HG03565 (cell line): Measurements from ENCODE around the gene LRIT2.

Experiments
- ATAC-seq: cut with Tn5 transposase; IDR thresholded peaks from one replicate; pipeline ENCODE4 v1.9.1; 2021; ENCODE audit warnings: mild to moderate bottlenecking, moderate library complexity; ENCODE audit not compliant: unreplicated experiment

Gene LRIT2

DNA sequence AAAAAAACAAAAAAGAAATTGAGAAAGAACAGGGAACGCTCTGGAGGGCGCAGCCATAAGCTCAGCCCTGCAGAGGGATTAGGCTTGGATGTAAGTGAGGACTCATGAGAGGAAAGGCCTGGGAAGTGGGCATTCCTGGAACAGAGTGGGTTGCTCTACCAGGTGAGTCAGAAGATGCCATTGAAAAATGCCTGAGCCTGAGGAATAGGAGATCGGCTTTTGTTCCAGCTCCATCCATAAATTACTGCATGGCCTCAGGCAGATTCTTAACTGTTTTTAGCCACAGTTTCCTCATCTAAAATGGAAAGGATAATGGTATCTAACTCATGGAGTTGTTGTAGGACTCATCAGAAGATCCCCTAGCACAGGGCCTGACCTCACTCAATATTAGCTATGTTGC, 18.4 kb upstream of the LRIT2 start:
- ATAC-seq, result no peak

GRCh38 chr10:84241185-84241790, 15.9 kb upstream of the LRIT2 start, which contains the start of gene LRIT1:
Gene LRIT1 (minus strand): TSS chr10:84241546. CDS start chr10:84241439, 107 bp downstream.
- ATAC-seq, result no peak

DNA sequence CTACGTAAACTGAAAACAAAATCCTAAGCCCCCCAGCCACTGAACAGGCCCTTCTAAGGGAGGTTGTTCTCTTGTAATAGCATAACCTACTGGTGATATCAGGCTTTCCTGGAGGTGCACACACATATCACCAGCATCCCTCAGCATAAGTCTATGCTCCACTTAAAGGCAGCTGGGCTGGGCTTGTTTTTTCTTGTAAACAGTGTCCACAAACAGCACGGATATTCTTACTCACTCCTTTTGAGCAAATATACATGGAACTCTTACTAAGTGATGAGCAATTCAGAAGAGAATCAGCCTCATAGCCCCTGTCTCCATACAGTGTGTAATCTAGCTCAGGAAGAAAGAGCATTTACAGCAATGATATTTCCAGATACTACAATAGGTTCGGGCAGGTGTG, 13.6 kb upstream of the LRIT2 start:
- no peak for ATAC-seq

DNA sequence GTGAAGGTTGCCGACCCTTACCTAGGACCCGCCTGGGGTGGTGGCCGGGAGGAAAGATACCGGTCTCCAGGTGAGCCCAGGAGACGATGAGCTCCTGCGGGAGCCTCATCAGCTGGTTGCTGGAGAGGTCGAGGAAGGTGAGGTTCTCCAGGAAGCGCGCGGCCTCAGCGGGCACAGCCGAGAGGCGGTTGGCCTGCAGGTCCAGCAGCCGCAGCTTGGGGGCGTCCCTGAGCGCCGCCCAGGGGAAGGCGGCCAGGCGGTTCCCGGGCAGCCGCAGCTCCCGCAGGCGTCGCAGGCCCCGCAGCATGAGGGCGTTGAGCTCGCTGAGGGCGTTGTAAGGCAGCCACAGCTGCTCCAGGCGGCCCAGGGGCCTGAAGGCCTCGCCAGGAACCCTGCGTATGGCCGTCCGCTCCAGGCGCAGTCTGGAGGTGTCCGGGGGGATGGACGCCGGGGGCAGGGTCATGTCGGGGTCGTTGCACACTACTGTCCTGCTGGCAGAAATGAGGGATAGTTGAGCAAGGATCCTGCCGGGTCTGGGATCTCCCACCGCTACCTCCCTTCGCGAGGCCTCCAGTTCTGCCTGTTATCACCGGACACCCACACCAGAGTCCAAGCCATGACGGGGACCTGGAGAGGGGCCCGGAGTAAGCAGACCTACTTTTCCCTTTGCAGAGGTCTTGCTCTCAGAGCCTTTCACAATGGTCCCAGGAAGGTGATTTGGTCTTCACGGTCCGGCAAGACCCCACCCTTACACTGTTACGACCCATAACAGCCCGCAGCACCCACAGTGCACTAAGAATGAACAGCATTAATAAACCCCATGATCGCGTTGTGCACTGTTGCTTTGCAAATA, 12.1 kb upstream of the LRIT2 start:
- no peak for ATAC-seq

- no peak for ATAC-seq
Measured at GRCh38 chr10:84236807-84237198, 11.5 kb upstream of the LRIT2 start.

DNA sequence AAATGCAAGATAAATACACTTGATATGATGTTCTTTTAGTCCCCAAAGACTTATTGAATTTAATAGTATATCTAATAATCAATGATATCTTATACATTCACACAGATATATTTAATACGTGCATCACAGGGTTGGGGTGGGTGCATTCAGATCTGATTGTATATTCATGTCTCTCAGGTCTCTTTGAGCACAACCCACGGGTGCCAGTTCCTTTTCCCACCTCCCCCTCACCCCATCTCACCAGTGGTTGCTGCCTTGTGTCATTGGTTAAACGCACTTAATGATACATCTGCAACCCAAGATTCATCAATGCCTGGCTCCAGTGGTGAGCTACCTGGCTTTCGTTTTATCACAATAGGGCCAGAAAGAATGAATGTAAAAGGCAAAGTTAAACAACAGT, 9.8 kb upstream of the LRIT2 start:
- ATAC-seq, result no peak

DNA sequence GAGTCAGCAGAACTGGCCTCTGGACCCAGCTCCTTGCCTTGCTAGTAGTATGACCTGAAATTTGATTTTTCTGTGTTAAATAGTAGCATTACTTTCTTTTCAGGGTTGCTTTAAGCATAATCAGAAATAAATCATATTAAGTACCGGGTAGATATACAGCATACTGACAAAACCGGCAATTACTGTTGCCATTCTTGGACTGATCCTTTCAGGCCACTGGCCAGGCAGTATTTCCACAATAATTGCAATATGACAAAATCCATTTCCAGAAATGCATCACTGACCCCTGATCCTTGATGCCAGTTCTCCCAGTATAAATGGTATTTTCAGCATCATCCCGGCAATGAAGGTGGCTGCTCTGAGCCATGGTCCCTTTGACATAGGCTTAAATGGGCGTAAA, 9.1 kb upstream of the LRIT2 start:
- no peak for ATAC-seq

DNA sequence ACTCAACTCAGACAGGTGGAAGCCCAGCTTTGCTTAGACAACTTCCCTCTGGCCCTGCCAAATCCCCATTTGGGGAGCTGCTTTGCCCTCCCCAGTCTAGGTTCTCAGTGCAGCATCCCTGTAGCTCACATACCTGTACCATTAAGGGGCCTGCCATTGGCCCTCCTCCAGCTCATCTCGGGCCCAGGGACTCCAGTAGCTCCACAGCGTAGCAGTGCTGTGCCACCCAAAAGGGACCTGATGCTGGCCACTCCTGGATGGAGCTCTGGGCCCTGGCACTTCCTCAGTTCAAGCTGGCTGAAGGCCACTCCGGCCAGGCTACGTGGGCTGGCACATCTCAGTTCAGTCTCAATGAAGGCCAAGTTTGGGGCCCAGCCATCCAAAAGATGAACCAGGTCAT, 8.6 kb upstream of the LRIT2 start:
- no peak for ATAC-seq

DNA sequence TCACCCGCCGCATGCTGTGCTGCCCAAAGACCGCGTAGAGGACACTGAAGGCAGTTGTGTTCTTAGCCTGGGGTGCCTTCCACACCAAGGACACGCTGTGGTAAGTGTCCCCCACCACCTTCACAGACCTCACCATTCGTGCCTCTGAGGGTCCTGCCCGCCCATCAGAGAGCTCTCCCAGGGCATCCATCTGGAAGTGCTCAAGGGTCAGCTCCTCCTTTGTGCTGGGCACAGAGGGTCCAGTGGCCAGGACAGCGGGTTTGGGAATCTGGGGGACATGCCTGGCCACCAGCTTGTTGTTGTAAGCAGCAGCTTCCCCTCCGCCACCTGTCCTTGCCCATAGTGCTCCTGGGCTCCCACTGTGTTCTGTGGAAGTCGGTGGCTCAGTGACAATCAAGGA, 7.0 kb upstream of the LRIT2 start:
- no peak for ATAC-seq

- ATAC-seq, result no peak
Measured at GRCh38 chr10:84230359-84230758, 5.0 kb upstream of the LRIT2 start.

GRCh38 chr10:84227810-84228209, 2.5 kb upstream of the LRIT2 start:
- no peak for ATAC-seq

- ATAC-seq, result no peak
Measured at GRCh38 chr10:84226616-84227015, 1.3 kb upstream of the LRIT2 start.

DNA sequence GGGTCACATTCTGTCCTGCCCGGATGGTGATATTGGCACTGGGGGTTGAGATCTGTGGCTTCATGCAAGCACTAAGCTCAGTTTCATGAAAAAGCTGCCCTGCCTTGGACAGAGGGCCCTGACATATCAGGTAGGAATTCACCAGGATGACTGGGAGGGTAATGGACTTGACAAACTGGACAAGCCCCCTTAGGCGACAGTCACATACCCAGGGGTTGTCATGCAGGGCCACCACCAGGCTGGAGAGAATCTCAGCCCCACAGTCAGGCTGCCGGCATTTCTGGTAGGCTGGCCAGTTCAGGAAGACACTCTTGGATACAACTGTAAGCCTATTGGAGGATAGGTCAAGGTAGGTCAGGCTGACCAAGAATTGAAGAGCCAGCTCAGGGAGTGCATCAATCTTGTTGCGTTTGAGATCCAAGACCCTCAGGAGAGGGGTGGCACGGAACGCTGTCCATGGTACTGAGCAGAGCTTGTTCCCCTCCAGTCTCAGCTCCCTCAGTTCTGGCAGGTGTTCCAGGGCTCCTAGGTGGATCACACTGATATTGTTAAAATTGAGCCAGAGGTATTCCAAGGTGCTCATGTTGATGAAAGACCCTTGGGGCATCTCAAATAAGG, 824 bp downstream of the LRIT2 start:
- no peak for ATAC-seq

DNA sequence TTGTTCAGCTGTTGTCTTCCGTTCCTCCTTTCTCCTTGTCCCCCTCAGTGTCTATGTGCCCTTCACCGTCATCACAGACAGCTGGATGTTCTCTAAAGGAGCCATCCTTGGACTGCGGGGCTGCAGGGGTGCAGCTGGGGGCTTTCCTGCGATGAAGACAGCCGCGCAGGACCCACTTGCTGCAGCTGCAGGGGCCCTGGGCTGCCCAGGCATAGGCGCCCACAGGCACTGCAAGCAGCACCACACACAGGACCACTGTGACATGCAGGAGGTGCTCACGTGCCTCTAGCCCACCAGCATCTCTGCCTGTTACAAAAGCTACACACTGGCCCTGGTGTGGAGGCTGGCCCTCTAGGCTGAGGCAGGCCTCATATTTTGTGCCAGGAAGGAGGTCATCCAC, 3.4 kb downstream of the LRIT2 start:
- no peak for ATAC-seq

DNA sequence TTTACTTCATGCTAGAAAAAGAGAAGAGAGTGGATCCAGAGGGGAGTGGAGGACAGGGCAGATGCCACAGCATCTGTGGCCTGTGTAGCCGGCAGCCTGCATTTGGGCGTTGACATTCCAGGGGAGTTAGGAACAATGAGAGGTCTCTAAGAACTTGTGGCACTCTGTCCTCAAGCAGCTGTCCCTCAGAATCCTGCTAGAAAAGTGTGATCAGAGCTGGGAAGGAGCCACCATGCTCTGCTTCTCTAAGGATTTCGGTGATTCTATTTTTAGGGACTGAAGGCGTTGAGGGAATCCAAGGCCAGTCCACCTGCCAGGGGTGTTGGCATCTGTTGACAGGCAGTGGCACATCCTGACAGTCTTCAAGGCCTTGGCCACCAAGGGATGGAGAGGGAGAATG, 7.6 kb downstream of the LRIT2 start:
- no peak for ATAC-seq

DNA sequence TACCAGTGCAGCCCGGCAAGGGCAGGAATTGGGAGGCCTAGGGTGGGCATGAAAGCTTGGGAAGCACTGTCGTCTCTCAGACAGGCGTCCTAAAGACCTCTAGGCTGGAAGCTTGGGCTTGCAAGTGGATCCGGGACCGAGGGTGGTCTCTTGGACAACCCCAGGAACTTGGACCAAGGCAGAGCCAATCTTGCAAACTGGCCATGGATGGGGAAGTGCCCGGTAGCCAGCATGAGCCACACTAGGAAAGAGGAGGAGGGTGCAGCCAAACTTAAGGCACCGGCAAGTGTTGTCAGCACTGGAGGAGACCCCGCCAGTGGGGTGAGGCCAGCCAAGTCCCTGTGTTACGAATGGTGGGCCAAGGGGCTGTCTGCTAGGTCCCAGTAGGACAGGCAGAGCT, 8.5 kb downstream of the LRIT2 start:
- no peak for ATAC-seq

DNA sequence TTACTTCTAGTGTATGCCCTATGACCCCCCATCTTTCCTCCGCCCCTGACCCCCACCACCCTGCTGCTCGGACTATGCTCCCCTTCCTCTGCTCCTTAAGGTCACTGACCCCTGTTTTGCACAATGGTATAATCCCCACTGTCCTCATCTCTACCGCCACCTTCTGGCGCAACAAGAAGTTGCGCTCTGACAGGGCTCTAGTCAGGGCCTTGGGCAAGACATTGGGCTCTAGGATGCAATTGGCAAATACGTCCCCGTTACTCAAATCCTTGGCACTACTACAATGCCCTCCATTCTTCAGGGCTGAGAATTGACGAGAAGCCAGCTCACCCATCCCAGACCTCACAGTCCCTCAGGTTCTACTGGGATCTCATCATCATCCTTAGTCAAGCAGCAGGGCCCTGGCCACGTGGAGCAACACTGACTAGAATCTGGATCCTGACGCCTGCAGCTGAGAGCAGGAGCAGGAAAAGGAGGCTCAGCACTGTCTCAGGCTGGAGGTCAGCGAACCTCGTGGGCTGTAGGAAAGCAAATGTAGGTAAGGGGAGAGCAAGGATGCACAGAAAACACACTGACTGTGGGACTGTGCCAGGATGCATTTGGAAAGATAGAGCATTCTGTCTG, 10.6 kb downstream of the LRIT2 start:
- ATAC-seq, result peak; percentile 94

DNA sequence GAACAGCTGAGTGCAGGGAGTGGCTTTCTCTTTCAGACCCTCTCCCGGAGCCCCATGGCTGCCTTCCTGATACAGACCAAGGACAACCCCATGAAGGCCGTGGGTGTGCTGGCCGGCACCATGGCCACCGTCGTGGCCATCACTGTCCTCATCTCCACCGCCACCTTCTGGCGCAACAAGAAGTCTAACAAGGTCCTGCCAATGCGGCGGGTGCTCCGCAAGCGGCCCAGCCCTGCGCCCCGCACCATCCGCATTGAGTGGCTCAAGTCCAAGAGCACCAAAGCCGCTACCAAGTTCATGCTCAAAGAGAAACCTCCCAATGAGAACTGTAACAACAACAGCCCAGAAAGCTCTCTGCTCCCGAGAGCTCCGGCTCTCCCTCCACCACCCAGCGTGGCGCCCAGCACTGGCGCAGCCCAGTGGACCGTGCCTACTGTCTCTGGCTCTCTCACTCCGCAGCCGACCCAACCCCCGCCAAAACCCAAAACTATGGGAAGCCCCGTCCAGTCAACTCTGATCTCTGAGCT, 11.2 kb downstream of the LRIT2 start:
- ATAC-seq, result no peak

- ATAC-seq, result no peak
Measured at GRCh38 chr10:84213076-84213475, 12.3 kb downstream of the LRIT2 start.

DNA sequence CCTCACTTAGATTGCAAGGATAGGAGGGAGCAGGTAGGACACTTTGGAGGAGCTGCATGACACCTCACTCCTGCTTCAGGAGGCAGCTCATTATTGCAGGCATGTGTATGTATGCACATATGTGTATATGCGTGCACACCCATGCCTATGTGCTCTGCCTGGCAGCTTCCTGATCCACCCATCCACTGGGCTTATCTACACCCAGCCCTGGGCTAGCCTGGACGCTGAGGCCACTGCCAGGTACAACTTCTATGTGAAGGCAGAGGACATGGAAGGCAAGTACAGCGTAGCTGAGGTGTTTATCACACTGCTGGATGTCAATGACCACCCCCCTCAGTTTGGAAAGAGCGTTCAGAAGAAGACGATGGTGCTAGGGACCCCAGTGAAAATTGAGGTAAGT, 13.3 kb downstream of the LRIT2 start:
- ATAC-seq, result no peak

- no peak for ATAC-seq
Measured at GRCh38 chr10:84211566-84211965, 13.8 kb downstream of the LRIT2 start.
